ENCODE measurements around the gene AGPS. TPM values are rescaled to one million over a fixed set of nuclear protein-coding genes. Genes with fewer than 3 reads are reported as not detected.
"Not testable (repeated sequence)": the region's sequence is repeated elsewhere in the genome, so short reads cannot be mapped to it uniquely, and the experiment has no call there.

Gene AGPS
- total and polyA plus RNA-seq, 8 donors, result 25.0 to 50.2 (median 30.1) TPM

GRCh38 chr2:177547772-177548171 lies 155.2 kb downstream of the AGPS start:
- Histone ChIP-seq H3K4me1 (peaks cover 0 to 3% of the 10 kb centered on the region in 2 donors), H3K9me3 (no peaks in the 10 kb centered on the region), H3K4me3 (no peak overlapping the region), H3K27ac (no peak overlapping the region), H3K27me3 (no peaks in the 10 kb centered on the region), H3K36me3 (no peaks in the 10 kb centered on the region)
- no peak for TF ChIP-seq CTCF (IDR thresholded peaks at IDR 0.05)
- DNase-seq (no peak), ATAC-seq (no peak)
- intact Hi-C loops (cut with DNase I), result no loop called here

- Histone ChIP-seq H3K36me3 (no peaks in the 10 kb centered on the region), H3K27me3 (no peaks in the 10 kb centered on the region), H3K27ac (no peak overlapping the region), H3K9me3 (no peaks in the 10 kb centered on the region), H3K4me1 (peaks cover 1 to 6% of the 10 kb centered on the region in 2 donors), H3K4me3 (no peak overlapping the region)
- intact Hi-C loops (cut with DNase I), result no loop called here
- DNase-seq (no peak), ATAC-seq (no peak)
- no peak for TF ChIP-seq CTCF (IDR thresholded peaks at IDR 0.05)
Measured at GRCh38 chr2:177548636-177549035, 156.1 kb downstream of the AGPS start.

GRCh38 chr2:177549171-177549570 lies 156.6 kb downstream of the AGPS start:
- no peak for TF ChIP-seq CTCF (IDR thresholded peaks at IDR 0.05)
- Histone ChIP-seq H3K27ac (no peak overlapping the region), H3K4me1 (peaks cover 4 to 8% of the 10 kb centered on the region in 2 donors), H3K27me3 (no peaks in the 10 kb centered on the region), H3K4me3 (no peak overlapping the region), H3K9me3 (no peaks in the 10 kb centered on the region), H3K36me3 (no peaks in the 10 kb centered on the region)
- intact Hi-C loops (cut with DNase I), result no loop called here
- ATAC-seq (no peak), DNase-seq (no peak)

- Histone ChIP-seq H3K36me3 (no peaks in the 10 kb centered on the region), H3K9me3 (no peaks in the 10 kb centered on the region), H3K4me1 (peaks cover 4 to 8% of the 10 kb centered on the region in 2 donors), H3K27me3 (no peaks in the 10 kb centered on the region), H3K4me3 (no peak overlapping the region), H3K27ac (no peak overlapping the region)
- no peak for DNase-seq
- intact Hi-C loops (cut with DNase I), result no loop called here
- TF ChIP-seq CTCF (IDR thresholded peaks at IDR 0.05), result no peak
- ATAC-seq, result no peak
Measured at GRCh38 chr2:177550264-177551200, 158.0 kb downstream of the AGPS start.

- intact Hi-C loops (cut with DNase I); ATAC-seq: not testable (repeated sequence)
Measured at GRCh38 chr2:177551360-177551759, 158.8 kb downstream of the AGPS start.

More at GRCh38 chr2:177551360-177551759, 158.8 kb downstream of the AGPS start:
- not testable (repeated sequence) for H3K9me3 ChIP-seq, H3K27me3 ChIP-seq, H3K36me3 ChIP-seq, H3K27ac ChIP-seq, H3K4me1 ChIP-seq, H3K4me3 ChIP-seq, DNase-seq

All from left lung (tissue), 10 donors.